ENCODE data around the gene NECAP2. TPM values are rescaled to one million over a fixed set of nuclear protein-coding genes. Genes with fewer than 3 reads are reported as not detected.
"Not testable (repeated sequence)": the region's sequence is repeated elsewhere in the genome, so short reads cannot be mapped to it uniquely, and the experiment has no call there.

Gene NECAP2
- total RNA-seq, 2 experiments from 2014 or later: 76.4 to 82.0 TPM

- DNase-seq: no peak
- Mint-ChIP-seq H3K36me3 (peaks cover 54% of the 10 kb centered on the region), H3K27me3 (no peaks in the 10 kb centered on the region), H3K4me3 (no peak overlapping the region), H3K9me3 (no peaks in the 10 kb centered on the region), H3K4me1 (ENCODE audit: low read depth) (peaks cover 45% of the 10 kb centered on the region), H3K27ac (peak overlapping the region; percentile 20)
- CTCF ChIA-PET: interaction anchor here (0.9 to 2.3 kb wide), 2 partner anchors 9 to 20 kb away, joined by 3 to 14 read pairs; partner anchors contain the start of gene NECAP2
- POLR2A ChIA-PET: interaction anchor here (1.4 kb wide), 1 partner anchor 8 kb away, joined by 4 read pairs; the partner anchor contains the start of gene NECAP2
- intact Hi-C loops (cut with micrococcal nuclease): no loop called here
These were observed 8.5 kb downstream of the NECAP2 start for GRCh38 chr1:16449065-16449464.

GRCh38 chr1:16449666-16450065 lies 9.1 kb downstream of the NECAP2 start:
- peak overlapping the region; percentile 20 for H3K27ac Mint-ChIP-seq
- peaks cover 49% of the 10 kb centered on the region for H3K36me3 Mint-ChIP-seq
- no peak for DNase-seq
- no peaks in the 10 kb centered on the region for H3K9me3 Mint-ChIP-seq
- H3K27me3 Mint-ChIP-seq: no peaks in the 10 kb centered on the region
- POLR2A ChIA-PET: interaction anchor here (1.4 kb wide), 1 partner anchor 9 kb away, joined by 4 read pairs; the partner anchor contains the start of gene NECAP2
- peaks cover 40% of the 10 kb centered on the region for H3K4me1 Mint-ChIP-seq (ENCODE audit: low read depth)
- H3K4me3 Mint-ChIP-seq: no peak overlapping the region
- CTCF ChIA-PET: interaction anchor here (0.9 to 2.3 kb wide), 2 partner anchors 9 to 20 kb away, joined by 3 to 14 read pairs; partner anchors contain the start of gene NECAP2
- intact Hi-C loops (cut with micrococcal nuclease): no loop called here

GRCh38 chr1:16450863-16451481 lies 10.4 kb downstream of the NECAP2 start:
- peaks cover 53% of the 10 kb centered on the region for H3K36me3 Mint-ChIP-seq

GRCh38 chr1:16451841-16452528 lies 11.5 kb downstream of the NECAP2 start:
- H3K9me3 Mint-ChIP-seq: no peaks in the 10 kb centered on the region
- H3K4me1 Mint-ChIP-seq (ENCODE audit: low read depth): peaks cover 36% of the 10 kb centered on the region
- H3K27ac Mint-ChIP-seq: peak overlapping the region; percentile 10
- no peak overlapping the region for H3K4me3 Mint-ChIP-seq
- intact Hi-C loops (cut with micrococcal nuclease): no loop called here
- DNase-seq: no peak
- POLR2A ChIA-PET: no interaction called here
- H3K36me3 Mint-ChIP-seq: peaks cover 56% of the 10 kb centered on the region
- H3K27me3 Mint-ChIP-seq: no peaks in the 10 kb centered on the region
- CTCF ChIA-PET: interaction anchor here (1.9 kb wide), 1 partner anchor 12 kb away, joined by 10 read pairs; the partner anchor contains the start of gene NECAP2

More at GRCh38 chr1:16450863-16451481, 10.4 kb downstream of the NECAP2 start:
- Mint-ChIP-seq H3K27ac (peak overlapping the region; percentile 70), H3K4me1 (ENCODE audit: low read depth) (peaks cover 37% of the 10 kb centered on the region), H3K4me3 (no peak overlapping the region), H3K9me3 (no peaks in the 10 kb centered on the region), H3K27me3 (no peaks in the 10 kb centered on the region)
- intact Hi-C loops (cut with micrococcal nuclease): no loop called here
- ChIA-PET POLR2A (no interaction called here), CTCF (interaction anchor here (1.9 to 2.3 kb wide), 2 partner anchors 11 kb away, joined by 10 to 14 read pairs; partner anchors contain the start of gene NECAP2)
- peak; percentile 20 for DNase-seq

- H3K27me3 Mint-ChIP-seq; H3K4me3 Mint-ChIP-seq; CTCF ChIA-PET; H3K9me3 Mint-ChIP-seq; POLR2A ChIA-PET; intact Hi-C loops (cut with micrococcal nuclease); DNase-seq: not testable (repeated sequence)
- peak overlapping the region; percentile 23 for H3K27ac Mint-ChIP-seq
- H3K36me3 Mint-ChIP-seq: peaks cover 49% of the 10 kb centered on the region
- H3K4me1 Mint-ChIP-seq (ENCODE audit: low read depth): peaks cover 19% of the 10 kb centered on the region
These were observed 14.4 kb downstream of the NECAP2 start for GRCh38 chr1:16454909-16455308.

GRCh38 chr1:16456151-16456550 lies 15.6 kb downstream of the NECAP2 start:
- DNase-seq, H3K27ac Mint-ChIP-seq: not testable (repeated sequence)
- H3K36me3 Mint-ChIP-seq: peaks cover 49% of the 10 kb centered on the region

GRCh38 chr1:16458831-16459230 lies 18.3 kb downstream of the NECAP2 start:
- Mint-ChIP-seq H3K9me3 (no peaks in the 10 kb centered on the region), H3K4me3 (no peak overlapping the region), H3K36me3 (peaks cover 33% of the 10 kb centered on the region), H3K4me1 (ENCODE audit: low read depth) (peaks cover 7% of the 10 kb centered on the region), H3K27me3 (no peaks in the 10 kb centered on the region), H3K27ac (no peak overlapping the region)
- ChIA-PET POLR2A (no interaction called here), CTCF (no interaction called here)
- intact Hi-C loops (cut with micrococcal nuclease): no loop called here
- DNase-seq: no peak

More at GRCh38 chr1:16456151-16456550, 15.6 kb downstream of the NECAP2 start:
- H3K27me3 Mint-ChIP-seq; H3K9me3 Mint-ChIP-seq; H3K4me3 Mint-ChIP-seq; CTCF ChIA-PET; POLR2A ChIA-PET; intact Hi-C loops (cut with micrococcal nuclease): not testable (repeated sequence)
- peaks cover 11% of the 10 kb centered on the region for H3K4me1 Mint-ChIP-seq (ENCODE audit: low read depth)

GRCh38 chr1:16459352-16459925 lies 18.9 kb downstream of the NECAP2 start:
- Mint-ChIP-seq H3K27ac (no peak overlapping the region), H3K4me1 (ENCODE audit: low read depth) (peaks cover 7% of the 10 kb centered on the region), H3K36me3 (peaks cover 33% of the 10 kb centered on the region), H3K9me3 (no peaks in the 10 kb centered on the region), H3K4me3 (no peak overlapping the region), H3K27me3 (no peaks in the 10 kb centered on the region)
- no peak for DNase-seq
- CTCF ChIA-PET: no interaction called here
- POLR2A ChIA-PET: no interaction called here
- intact Hi-C loops (cut with micrococcal nuclease): no loop called here

- Mint-ChIP-seq H3K4me3 (no peak overlapping the region), H3K4me1 (ENCODE audit: low read depth) (peaks cover 7% of the 10 kb centered on the region), H3K9me3 (no peaks in the 10 kb centered on the region), H3K36me3 (peaks cover 23% of the 10 kb centered on the region), H3K27ac (peak overlapping the region; percentile 51), H3K27me3 (no peaks in the 10 kb centered on the region)
- intact Hi-C loops (cut with micrococcal nuclease): no loop called here
- ChIA-PET CTCF (no interaction called here), POLR2A (no interaction called here)
- DNase-seq: no peak
These were observed 21.2 kb downstream of the NECAP2 start for GRCh38 chr1:16461681-16462080.

- no peak overlapping the region for H3K4me3 Mint-ChIP-seq
- no peak for DNase-seq
- no peaks in the 10 kb centered on the region for H3K9me3 Mint-ChIP-seq
- peak overlapping the region; percentile 28 for H3K27ac Mint-ChIP-seq
- no peaks in the 10 kb centered on the region for H3K27me3 Mint-ChIP-seq
- intact Hi-C loops (cut with micrococcal nuclease): no loop called here
- H3K36me3 Mint-ChIP-seq: peaks cover 21% of the 10 kb centered on the region
- peaks cover 7% of the 10 kb centered on the region for H3K4me1 Mint-ChIP-seq (ENCODE audit: low read depth)
- ChIA-PET CTCF (no interaction called here), POLR2A (interaction anchor here (0.6 kb wide), 1 partner anchor 22 kb away, joined by 3 read pairs; the partner anchor contains the start of gene NECAP2)
These were observed 22.3 kb downstream of the NECAP2 start for GRCh38 chr1:16462773-16463330.

GRCh38 chr1:16464917-16465625 lies 24.5 kb downstream of the NECAP2 start:
- DNase-seq: no peak
- no peaks in the 10 kb centered on the region for H3K27me3 Mint-ChIP-seq
- intact Hi-C loops (cut with micrococcal nuclease): no loop called here
- H3K27ac Mint-ChIP-seq: no peak overlapping the region
- peaks cover 7% of the 10 kb centered on the region for H3K4me1 Mint-ChIP-seq (ENCODE audit: low read depth)
- no peaks in the 10 kb centered on the region for H3K9me3 Mint-ChIP-seq
- ChIA-PET POLR2A (no interaction called here), CTCF (no interaction called here)
- H3K36me3 Mint-ChIP-seq: peaks cover 11% of the 10 kb centered on the region
- H3K4me3 Mint-ChIP-seq: no peak overlapping the region

- no peak overlapping the region for H3K4me3 Mint-ChIP-seq
- peaks cover 4% of the 10 kb centered on the region for H3K4me1 Mint-ChIP-seq (ENCODE audit: low read depth)
- peaks cover 7% of the 10 kb centered on the region for H3K36me3 Mint-ChIP-seq
- no peak overlapping the region for H3K27ac Mint-ChIP-seq
- no peak for DNase-seq
- CTCF ChIA-PET: no interaction called here
- intact Hi-C loops (cut with micrococcal nuclease): no loop called here
- POLR2A ChIA-PET: no interaction called here
- H3K9me3 Mint-ChIP-seq: no peaks in the 10 kb centered on the region
- H3K27me3 Mint-ChIP-seq: no peaks in the 10 kb centered on the region
These were observed 28.0 kb downstream of the NECAP2 start for GRCh38 chr1:16468558-16468957.

Data from activated CD4-positive, alpha-beta memory T cell treated with anti-CD3 and anti-CD28 coated beads for 36 hours (primary cell).